Cortex of kidney (tissue), 1 donor: Measurements from ENCODE around the gene TOR2A.
A peak's percentile ranks its signal among the peaks of the same experiment; 100 is the strongest.
"Not testable (repeated sequence)": the region's sequence is repeated elsewhere in the genome, so short reads cannot be mapped to it uniquely, and the experiment has no call there.

Experiments
- DNase-seq: peaks from one replicate; lab custom pipeline; 2025; lab: John Stamatoyannopoulos, UW

The TOR2A gene

GRCh38 chr9:127734747-127735529 lies at the start of gene TOR2A:
Gene TOR2A, minus strand, starts transcription at chr9:127735294. Its CDS starts 24 bp downstream, at chr9:127735270.
- DNase-seq: no peak

GRCh38 chr9:127783111-127784008 lies 48.3 kb upstream of the TOR2A start:
- no peak for DNase-seq

DNA sequence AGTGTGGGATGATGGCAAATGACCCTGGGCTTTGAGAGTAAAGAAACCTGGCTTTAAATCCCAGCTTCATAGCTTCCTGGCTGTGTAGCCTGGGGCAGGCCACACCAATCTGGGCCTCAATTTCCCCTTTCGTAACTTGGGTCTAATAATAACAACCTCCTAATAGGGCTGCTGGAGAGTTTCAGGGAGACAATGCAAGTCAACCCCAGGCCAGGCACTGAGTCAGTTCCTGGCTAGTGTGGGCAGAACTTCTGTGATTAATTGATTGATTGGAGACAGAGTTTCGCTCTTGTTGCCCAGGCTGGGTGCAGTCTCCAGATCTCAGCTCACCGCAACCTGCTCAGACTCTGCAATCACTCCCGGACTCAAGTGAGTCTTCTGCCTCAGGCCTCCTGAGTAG lies 46.7 kb upstream of the TOR2A start:
- DNase-seq: no peak

- DNase-seq: not testable (repeated sequence)
These were observed 45.8 kb upstream of the TOR2A start for GRCh38 chr9:127780909-127781308.

GRCh38 chr9:127780126-127780885 lies 45.2 kb upstream of the TOR2A start:
- DNase-seq: no peak

GRCh38 chr9:127779136-127779981 lies 44.3 kb upstream of the TOR2A start:
- DNase-seq: no peak

GRCh38 chr9:127778280-127779135 lies 43.4 kb upstream of the TOR2A start, which contains the start of gene SH2D3C:
Gene SH2D3C, minus strand, starts transcription at chr9:127778666. Its CDS starts 39 bp downstream, at chr9:127778627.
- DNase-seq: no peak

DNA sequence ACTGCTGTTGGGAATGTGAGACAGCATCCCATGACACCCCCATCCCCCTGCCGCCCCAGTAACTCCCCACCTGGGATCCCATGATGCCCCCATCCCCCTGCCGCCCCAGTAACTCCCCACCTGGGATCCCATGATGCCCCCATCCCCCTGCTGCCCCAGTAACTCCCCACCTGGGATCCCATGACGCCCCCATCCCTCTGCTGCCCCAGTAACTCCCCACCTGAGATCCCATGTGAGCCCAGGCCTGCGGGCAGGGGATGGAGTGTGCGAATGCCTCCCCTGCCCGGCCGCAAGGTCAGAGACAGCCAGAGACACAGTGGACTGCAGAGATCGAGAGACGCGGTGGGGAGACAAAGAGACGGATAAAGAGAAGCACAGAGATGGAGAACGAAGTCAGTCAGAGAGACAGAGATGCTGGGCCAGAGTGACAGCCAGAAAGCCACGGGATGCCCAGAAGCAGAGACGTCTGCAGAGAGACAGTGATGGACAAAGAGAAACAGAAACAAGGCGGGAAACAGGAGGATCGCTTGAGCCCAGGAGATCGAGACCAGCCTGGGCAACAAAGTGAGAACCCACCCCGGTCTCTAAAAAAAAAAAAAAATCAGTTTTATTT lies 42.4 kb upstream of the TOR2A start:
- no peak for DNase-seq

GRCh38 chr9:127776924-127777289 lies 41.8 kb upstream of the TOR2A start:
- no peak for DNase-seq

DNA sequence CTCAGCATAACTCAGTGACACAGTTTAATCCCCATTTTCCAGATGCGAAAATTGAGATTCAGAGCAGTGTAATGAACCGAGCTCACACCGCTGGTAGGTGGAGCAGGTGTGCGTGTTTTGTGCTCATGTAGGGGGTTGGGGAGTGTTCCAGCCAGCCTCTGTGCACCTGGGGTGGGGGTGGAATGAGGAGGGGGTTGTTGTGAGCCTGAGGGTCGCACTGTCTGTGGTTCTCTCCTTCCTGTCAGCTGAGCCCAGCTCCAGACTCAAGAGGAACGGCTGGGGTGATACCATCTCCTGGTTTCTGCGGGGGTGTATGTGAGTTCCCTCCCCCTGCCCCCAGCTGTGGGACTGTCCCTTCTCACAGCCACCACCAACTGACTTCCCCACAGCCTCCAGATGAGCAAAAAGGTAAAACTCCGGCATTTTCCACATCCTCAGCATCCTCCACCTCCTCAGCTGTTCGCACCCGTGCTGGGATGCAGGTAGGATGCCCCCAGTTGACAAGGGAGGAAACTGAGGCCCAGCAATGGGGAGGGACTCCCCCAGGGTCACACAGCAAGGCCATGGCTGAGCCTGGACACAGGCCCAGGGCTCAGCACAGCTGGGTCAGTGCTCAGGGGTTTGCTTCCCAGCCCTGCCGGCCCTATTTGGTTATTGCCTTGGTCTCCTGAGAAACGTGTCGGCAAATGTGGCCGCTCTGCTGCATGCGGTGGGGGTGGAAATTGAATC lies 41.3 kb upstream of the TOR2A start:
- no peak for DNase-seq

DNA sequence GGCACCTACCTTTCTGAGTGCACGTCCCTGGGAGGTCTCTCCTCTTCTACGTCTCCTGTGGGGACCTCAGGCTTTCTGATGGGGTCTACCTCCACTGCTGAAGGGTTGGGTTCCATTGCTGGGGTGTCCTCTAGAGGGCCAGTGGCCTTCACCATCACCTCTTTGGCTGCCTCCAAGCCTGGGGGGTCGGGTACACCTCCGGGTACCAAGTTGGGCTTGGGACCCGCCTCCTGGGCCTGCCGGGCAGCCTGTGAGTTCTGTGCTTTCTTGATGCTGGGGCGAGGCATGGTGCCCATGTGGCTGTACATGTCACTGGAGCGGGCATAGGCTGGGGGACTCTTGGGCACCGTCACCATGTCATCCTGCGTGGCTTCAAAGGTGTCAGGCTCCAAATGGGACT lies 38.9 kb upstream of the TOR2A start:
- DNase-seq: no peak

- no peak for DNase-seq
These were observed 38.2 kb upstream of the TOR2A start for GRCh38 chr9:127773272-127773671.

DNA sequence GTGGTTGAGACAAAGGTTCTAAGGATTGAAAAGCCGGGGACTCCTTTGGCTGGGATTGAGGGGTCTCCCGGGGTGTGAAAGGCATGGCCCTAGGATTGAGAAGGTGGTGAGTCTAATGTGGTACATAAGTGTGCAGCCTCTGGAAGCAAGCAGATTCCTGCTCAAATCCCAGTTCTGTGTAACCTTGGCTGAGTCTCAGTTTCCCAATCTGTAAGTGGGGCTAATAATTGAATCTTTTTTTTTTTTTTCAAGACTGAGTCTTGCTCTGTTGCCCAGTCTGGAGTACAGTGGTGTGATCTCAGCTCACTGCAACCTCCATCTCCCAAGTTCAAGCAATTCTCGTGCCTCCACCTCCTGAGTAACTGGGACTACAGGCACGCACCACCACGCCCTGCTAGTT lies 37.5 kb upstream of the TOR2A start:
- no peak for DNase-seq

GRCh38 chr9:127771570-127772189 lies 36.6 kb upstream of the TOR2A start:
- no peak for DNase-seq

DNA sequence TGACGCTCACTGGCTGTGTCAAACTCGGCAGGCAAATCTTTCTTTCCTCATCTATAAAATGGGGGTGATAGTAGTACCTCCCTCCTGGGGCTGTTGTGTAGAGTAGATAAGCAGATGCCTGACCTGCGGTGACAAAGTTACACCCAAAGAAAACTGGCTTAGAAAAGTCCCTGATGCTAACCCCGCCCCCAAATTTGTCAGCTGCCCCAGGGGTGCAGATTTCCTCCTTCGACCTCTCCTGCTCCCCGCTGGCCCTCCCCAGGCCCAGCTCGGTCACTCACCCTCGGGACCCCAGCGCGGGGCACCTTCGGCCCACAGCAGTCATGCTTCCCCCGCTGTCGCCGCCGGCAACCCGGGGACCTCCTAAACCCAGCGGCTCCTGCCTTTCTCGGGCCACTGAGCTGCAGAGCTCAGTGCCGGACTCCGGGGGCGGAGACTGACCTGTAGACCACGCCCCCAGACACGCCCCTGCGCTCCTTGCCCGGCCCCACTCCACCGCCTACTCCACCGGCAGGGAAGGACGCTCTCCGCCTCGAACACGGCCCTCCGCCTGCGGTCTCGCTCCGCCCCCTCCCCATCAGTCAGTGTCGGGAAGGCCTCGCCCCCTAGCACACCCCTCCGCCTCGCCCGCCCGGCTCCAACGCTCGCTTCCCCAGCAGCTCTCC lies 35.9 kb upstream of the TOR2A start:
- DNase-seq: peak; percentile 73

DNA sequence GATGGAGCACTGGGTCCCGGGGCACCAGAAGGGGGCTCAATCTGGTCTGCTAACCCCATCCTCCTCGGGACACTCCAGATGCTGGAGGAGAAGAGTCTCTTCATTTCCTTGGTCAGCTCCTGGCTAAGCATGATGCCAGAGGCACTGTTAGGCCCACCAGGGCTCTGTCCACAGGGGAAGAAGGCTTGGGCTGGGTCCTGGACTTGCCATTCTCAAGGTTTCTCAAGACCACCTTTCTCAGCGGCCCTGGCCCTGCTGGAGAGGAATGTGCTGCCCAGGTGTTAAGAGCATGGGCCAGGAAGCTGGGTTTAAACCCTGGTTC lies 35.5 kb upstream of the TOR2A start:
- no peak for DNase-seq

GRCh38 chr9:127769929-127770582 lies 35.0 kb upstream of the TOR2A start:
- no peak for DNase-seq

GRCh38 chr9:127769101-127769500 lies 34.0 kb upstream of the TOR2A start:
- no peak for DNase-seq
